Ovary (tissue), 3 donors: ENCODE results near the gene FBXO40.

Experiments
- CTCF ChIP-seq, 3 donors: fragments of 450-650 bp in 2 of 3; fragments of 200-600 bp in 1 of 3; IDR thresholded peaks; one replicate each; pipeline versions ENCODE4 v1.5.1 to v1.8.0; 2016 to 2022; ENCODE audit warnings: antibody characterized with exemption in 3 of 3, mild to moderate bottlenecking in 1 of 3
- POLR2A ChIP-seq: fragments of 450-650 bp; IDR thresholded peaks from one replicate; pipeline ENCODE4 v1.6.1; 2017; ENCODE audit warnings: antibody characterized with exemption, mild to moderate bottlenecking, moderate library complexity
- donor health status: DM: no; HTN: no; CAD: no.

- TF ChIP-seq CTCF (IDR thresholded peaks at IDR 0.05) (no peak), POLR2A (no peak)
These were observed 72.3 kb downstream of the FBXO40 start for GRCh38 chr3:121665488-121665887.
